Measurements from ENCODE around the gene PTGR3.

Gene PTGR3

DNA sequence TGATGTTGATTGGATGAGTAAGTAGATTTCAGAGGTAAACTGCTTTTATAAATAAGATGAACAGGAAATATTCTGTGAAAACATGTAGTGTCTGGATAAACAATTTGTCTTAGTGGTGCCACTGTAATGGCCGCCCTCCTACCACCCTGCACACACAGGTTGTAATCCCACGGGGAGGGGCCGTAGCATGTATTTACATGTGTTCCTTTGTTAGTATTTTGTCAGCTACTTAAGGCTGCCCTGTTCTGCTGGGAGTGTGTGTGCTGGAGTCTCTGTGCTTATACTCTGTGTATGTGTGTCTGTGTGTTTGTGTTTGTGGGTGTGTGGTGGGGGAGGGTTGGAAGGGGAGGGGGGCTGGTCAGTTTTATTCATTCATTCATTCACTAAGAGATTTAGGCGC is 6.7 kb upstream of the PTGR3 start:
- DNase-seq (ENCODE audit: low read depth, low spot score), result no peak

GRCh38 chr18:75214766-75215510 is 6.0 kb upstream of the PTGR3 start:
- DNase-seq (ENCODE audit: low read depth, low spot score), result no peak

DNA sequence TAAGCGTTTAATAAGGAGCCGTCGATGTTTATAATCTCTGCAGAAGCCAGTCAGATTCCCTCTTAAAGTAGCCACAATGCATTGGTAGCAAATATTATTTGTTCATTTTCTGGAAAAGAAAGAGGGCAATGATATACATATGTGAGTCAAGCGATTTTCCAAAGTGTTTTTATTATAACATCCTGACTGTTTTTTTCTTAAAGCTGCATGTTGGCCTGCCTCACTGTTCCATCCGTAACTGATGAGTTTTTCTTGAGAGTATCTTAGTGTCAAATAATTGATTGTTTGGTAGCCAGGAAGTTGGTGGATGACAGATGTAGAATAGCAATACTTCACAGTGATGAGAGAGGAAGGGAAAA is 5.4 kb upstream of the PTGR3 start:
- DNase-seq (ENCODE audit: low read depth, low spot score), result no peak

DNA sequence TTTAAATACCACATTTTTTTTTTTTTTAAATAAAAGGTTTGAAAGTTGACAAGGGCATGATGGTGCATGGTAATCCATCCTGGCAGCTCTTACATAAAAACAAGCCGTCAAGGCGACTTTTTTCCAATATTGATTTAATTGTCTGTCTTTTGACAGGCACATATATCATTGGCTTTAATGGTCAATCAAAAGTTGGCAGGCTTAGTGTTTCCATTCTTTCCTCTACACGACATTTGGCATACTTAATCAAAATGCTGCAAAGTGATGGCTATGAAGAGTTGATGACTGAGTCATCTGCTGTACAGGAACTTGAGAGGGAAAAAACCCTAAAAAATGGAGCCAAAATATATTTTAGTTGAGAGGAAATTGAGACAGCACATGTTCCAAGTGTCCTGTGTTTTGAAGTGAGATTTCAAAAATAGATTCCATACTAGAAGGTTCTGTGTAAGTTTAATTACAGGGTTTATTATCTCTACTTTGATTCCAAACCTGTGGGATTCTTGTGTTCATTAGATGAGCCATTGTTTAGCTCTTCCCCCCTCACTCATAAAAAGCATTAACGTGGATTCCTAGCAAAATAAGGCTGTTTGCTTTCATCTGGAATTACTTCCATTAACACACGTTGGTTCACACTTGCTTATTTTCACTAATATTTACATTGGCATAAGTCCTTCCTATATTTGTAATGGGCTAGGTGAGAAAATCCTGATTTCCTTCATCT is 4.8 kb upstream of the PTGR3 start:
- no peak for DNase-seq (ENCODE audit: low read depth, low spot score)

DNA sequence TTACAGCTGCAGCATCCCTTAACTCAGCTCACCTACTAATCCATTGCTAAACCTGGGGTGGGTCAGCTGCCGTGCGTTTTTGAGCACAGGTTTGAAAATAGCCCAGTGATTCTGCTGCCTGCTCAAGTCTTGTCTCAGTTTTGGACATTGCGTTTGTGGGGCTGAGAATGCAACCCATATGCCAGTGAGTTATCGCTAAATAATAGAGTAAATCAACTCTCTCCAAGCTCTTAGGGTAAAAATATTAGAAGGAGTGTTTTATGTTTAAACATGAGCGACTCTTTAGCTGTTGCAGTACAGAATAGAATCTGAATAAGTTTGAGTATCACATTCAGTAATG is 3.8 kb upstream of the PTGR3 start:
- DNase-seq (ENCODE audit: low read depth, low spot score), result no peak

- no peak for DNase-seq (ENCODE audit: low read depth, low spot score)
These were observed 3.2 kb upstream of the PTGR3 start for GRCh38 chr18:75211953-75212750.

DNA sequence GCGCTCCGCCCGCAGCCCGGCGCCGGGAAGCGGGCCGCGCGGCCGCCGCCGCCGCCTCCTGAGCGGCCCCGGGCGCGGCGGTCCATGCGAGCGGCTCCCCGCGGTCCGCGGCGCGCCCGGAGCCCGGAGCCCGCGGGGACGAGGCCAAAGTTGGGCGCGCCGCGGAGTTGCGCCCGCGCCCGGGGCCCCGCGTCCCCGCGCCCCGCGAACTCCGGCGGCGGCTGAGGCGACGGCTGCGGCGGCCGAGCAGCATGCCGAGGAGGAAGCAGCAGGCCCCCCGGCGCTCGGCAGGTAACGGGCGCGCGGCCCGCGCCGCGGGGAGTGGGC is 2.6 kb upstream of the PTGR3 start:
- no peak for DNase-seq (ENCODE audit: low read depth, low spot score)

DNA sequence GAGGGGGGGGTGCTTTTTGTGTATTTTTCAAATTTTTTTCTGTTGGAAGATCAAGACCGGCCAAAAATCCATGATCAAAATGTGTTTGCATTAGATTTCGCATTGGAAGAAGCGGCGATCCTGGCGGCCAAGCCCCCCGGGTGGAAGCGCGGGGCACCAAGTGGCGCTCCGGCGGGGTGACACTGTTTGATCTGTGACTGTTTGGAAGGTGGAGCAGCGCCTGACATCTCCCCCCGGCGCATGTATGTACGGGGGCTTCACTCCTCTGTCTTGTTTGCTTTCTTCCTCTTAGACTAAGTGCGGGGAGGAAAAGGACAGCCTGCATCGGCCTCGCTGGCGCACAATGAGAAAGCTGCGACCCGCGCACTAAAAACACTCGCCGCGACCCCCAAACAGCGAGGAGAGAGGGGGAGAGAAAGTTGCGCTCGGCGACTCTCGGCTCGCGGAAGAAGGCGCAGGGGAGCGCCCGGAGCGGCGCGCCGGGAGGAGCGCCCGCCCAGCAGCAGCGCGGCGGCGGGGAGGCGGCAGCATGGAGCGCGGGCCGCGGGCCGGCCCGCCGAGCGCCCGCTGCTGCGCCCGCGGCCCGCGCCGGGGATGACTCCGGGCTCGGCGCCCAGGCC is 2.2 kb upstream of the PTGR3 start:
- DNase-seq (ENCODE audit: low read depth, low spot score), result no peak

- DNase-seq (ENCODE audit: low read depth, low spot score), result peak; percentile 54
These were observed 1.5 kb upstream of the PTGR3 start, which contains the start of gene TSHZ1 for GRCh38 chr18:75210274-75211001. TSS of gene TSHZ1 (plus strand) at chr18:75210797. CDS start at chr18:75211877, 1,080 bp downstream.

DNA sequence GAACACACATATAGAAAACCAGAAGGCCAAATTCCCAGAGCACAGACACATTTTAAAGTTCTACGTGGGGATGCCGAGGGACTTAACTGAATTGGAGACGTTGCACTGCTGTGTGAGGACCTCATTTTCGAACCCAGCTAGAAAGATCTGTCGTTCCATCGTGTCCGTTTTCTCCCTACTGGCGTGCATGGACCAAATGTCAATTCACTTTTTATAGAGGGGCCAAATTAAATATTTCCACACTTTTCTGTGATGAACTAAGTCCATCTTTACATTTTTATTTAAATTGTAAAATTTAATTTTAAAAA is 966 bp upstream of the PTGR3 start:
- DNase-seq (ENCODE audit: low read depth, low spot score), result no peak

DNA sequence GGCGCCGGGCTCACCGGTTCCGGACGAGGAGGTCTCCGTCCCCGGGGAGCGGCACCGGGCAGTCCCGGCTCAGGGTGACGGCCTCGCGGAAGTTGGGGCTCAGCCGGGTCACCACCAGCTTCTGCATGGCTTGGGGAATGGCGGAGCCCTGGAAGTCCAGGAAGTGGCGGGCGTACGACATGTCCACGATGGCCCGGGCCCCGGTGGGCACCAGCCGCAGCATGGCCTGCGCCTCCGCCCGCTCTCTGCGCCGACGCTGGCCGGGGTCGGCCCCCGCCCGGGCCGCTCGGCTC is 157 bp downstream of the PTGR3 start:
- DNase-seq (ENCODE audit: low read depth, low spot score), result no peak

DNA sequence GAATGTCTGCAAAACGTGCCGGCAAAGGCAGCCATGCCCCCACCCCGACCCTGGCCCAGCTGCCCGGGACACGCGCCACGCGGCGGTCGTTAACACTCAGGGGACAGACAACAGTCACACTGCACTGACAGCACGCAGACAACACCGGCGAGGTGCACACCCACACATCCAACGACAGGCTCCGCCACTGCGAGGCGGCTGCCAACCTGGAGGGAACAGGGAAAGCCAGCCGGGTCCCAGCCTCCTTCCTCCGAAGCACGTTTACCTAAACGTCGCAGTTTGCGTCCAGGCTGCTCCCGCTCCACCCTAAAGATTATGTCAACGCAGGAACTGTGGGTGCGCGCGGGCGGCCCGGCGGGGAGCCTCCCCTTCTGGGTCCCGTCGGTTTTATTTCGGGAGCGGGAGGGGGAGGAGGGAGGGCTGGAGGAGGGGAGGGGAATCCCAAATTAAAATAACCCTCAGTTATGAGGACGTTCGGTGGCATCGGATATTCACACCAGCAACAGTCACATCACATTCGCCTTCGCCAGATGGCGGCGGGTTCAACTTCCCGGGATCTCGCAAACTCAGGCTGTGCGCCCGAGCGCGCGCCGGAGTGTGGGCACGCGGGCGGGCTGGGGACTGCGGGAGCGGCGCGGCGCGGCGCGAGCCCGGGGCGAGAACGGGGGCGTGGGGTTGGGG is 644 bp downstream of the PTGR3 start:
- DNase-seq (ENCODE audit: low read depth, low spot score), result no peak

- DNase-seq (ENCODE audit: low read depth, low spot score), result no peak
These were observed 1.4 kb downstream of the PTGR3 start for GRCh38 chr18:75207310-75208154.

DNA sequence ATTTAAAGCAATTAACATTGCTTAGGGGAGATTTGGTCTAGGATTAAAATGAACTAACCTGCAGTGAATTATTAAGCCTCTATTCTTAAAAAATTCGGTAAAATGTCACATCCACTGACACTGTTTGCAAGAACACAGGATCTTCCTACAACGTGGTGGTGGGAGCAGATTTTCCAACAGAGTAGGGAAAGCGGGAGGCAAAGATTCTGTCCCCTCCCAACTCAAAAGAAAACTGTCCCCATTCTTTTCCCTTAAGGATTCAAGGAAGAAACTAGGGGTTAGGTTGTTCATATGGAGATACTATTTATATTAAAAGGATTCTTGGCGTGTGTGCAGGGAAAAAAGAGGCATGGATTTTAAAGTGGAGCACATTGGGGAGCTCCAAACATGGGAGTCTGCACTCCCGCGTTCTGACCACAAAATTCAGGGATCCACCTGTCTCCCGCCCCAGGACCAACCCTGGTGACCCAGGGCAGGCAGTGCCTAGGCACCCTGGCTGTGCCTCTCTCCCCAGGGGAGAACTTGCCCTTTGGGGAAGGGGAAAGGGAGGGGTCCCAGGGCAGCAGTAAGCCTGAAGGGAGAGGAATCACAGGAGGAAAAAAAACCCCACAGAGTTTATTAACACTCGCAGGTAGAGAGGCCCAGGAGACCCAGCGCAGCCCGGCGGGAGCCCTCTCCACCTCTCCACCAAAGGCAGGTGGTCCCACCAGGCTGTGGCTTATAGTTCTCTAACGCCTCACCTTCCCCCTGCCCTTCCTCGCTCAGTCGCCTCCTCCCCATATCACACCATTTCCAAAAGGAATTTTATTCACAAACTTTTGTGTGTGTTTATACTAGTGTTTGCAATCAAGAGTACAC is 2.3 kb downstream of the PTGR3 start:
- DNase-seq (ENCODE audit: low read depth, low spot score), result no peak

DNA sequence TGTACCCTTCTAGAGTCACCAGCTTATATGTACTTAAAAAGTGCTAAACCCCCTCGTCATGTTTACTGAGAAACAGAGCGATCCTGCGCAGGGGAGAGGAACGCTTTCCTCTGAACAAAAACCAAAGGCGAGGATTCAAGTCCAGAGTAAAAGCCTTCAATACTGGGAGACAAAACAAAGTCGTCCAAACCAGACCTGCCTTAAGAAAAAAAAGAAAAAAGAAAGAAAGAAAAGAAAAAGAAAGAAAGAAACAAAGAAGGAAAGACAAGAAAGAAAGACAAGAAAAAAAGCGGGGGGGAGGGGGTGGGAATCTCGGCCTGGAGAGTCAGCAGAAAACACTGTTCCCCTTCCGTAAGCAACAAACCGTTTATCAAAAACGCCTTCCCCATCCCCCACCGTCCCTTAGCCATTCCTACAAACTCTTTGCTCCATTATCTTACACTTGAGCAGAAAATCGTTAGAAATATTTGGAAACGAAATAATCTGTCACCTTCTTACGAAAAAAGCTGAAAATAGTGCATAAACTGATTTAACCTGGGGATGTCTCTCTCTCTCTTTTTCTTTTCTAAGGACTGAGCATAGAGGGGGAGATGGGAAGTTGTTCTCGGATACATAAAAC is 3.3 kb downstream of the PTGR3 start:
- no peak for DNase-seq (ENCODE audit: low read depth, low spot score)

- no peak for DNase-seq (ENCODE audit: low read depth, low spot score)
These were observed 4.0 kb downstream of the PTGR3 start for GRCh38 chr18:75204732-75205513.

- no peak for DNase-seq (ENCODE audit: low read depth, low spot score)
These were observed 4.6 kb downstream of the PTGR3 start for GRCh38 chr18:75204269-75204731.

All from activated CD4-positive, CD25-positive, alpha-beta regulatory T cell treated with anti-CD3 and anti-CD28 coated beads, Interleukin-2, amount 50 U/mL, for 16 hours (primary cell).